GM12875 (cell line): ENCODE measurements around the gene TEP1.

ENCODE experiments used
- H3K4me3 ChIP-seq: one replicate; pipeline ENCODE4 v1.5.1; 2011; ENCODE audit warnings: low read depth, low read length, control low read depth
- CTCF ChIP-seq: IDR thresholded peaks from 2 replicates; pipeline ENCODE4 v1.5.1; 2011; ENCODE audit warnings: low read depth, mild to moderate bottlenecking, control low read depth, inconsistent platforms, low read length, moderate library complexity, borderline replicate concordance; ENCODE audit not compliant: insufficient read depth

TEP1 gene

GRCh38 chr14:20384886-20385285 lies 28.4 kb downstream of the TEP1 start:
- TF ChIP-seq CTCF = no peak
- no peak overlapping the region for H3K4me3 ChIP-seq

GRCh38 chr14:20384321-20384720 lies 29.0 kb downstream of the TEP1 start:
- TF ChIP-seq CTCF = no peak
- H3K4me3 ChIP-seq = no peak overlapping the region

GRCh38 chr14:20383636-20384035 lies 29.7 kb downstream of the TEP1 start:
- no peak for TF ChIP-seq CTCF

GRCh38 chr14:20383032-20383431 lies 30.3 kb downstream of the TEP1 start:
- no peak overlapping the region for H3K4me3 ChIP-seq
- TF ChIP-seq CTCF = no peak

More at GRCh38 chr14:20383636-20384035, 29.7 kb downstream of the TEP1 start:
- H3K4me3 ChIP-seq = no peak overlapping the region

GRCh38 chr14:20382526-20382925 lies 30.8 kb downstream of the TEP1 start:
- no peak overlapping the region for H3K4me3 ChIP-seq
- no peak for TF ChIP-seq CTCF

- no peak overlapping the region for H3K4me3 ChIP-seq
- TF ChIP-seq CTCF = no peak
Measured at GRCh38 chr14:20381341-20381740, 32.0 kb downstream of the TEP1 start.

- TF ChIP-seq CTCF = no peak
Measured at GRCh38 chr14:20380681-20381080, 32.6 kb downstream of the TEP1 start.

More at GRCh38 chr14:20380681-20381080, 32.6 kb downstream of the TEP1 start:
- H3K4me3 ChIP-seq = no peak overlapping the region
